Measurements from ENCODE around the gene CCDC85A. TPM values are rescaled to one million over a fixed set of nuclear protein-coding genes. Genes with fewer than 3 reads are reported as not detected.

Gene CCDC85A
- total RNA-seq, 2 experiments from 2014 or later: not detected

- ATAC-seq (ENCODE audit: low read depth): no peak
- H3K4me1 Mint-ChIP-seq: no peaks in the 10 kb centered on the region
- H3K36me3 Mint-ChIP-seq: no peaks in the 10 kb centered on the region
- no peak overlapping the region for H3K27ac Mint-ChIP-seq
- no peak for DNase-seq
- POLR2A ChIA-PET: no interaction called here
- no peak overlapping the region for H3K4me3 Mint-ChIP-seq
- peaks cover 3% of the 10 kb centered on the region for H3K9me3 Mint-ChIP-seq
- no peaks in the 10 kb centered on the region for H3K27me3 Mint-ChIP-seq
Measured at GRCh38 chr2:56390644-56391043, 206.9 kb downstream of the CCDC85A start.

GRCh38 chr2:56410140-56410539 is 226.3 kb downstream of the CCDC85A start:
- ATAC-seq (ENCODE audit: low read depth) (no peak), DNase-seq (no peak)
- POLR2A ChIA-PET: no interaction called here
- Mint-ChIP-seq H3K36me3 (no peaks in the 10 kb centered on the region), H3K4me3 (no peak overlapping the region), H3K27ac (no peak overlapping the region), H3K4me1 (no peaks in the 10 kb centered on the region), H3K27me3 (no peaks in the 10 kb centered on the region), H3K9me3 (peaks cover 2% of the 10 kb centered on the region)

GRCh38 chr2:56416500-56417176 is 232.8 kb downstream of the CCDC85A start:
- Mint-ChIP-seq H3K9me3 (peaks cover 5% of the 10 kb centered on the region), H3K4me1 (no peaks in the 10 kb centered on the region), H3K36me3 (no peaks in the 10 kb centered on the region), H3K27me3 (no peaks in the 10 kb centered on the region), H3K4me3 (no peak overlapping the region), H3K27ac (no peak overlapping the region)
- POLR2A ChIA-PET: no interaction called here
- ATAC-seq (ENCODE audit: low read depth): no peak
- no peak for DNase-seq

Measured in activated naive CD8-positive, alpha-beta T cell treated with anti-CD3 and anti-CD28 coated beads, Interleukin-2, amount 10 ng/mL, durations not matched to agents 7 days and 5 days (primary cell).